Adrenal gland (tissue), 5 donors: Measurements from ENCODE around the gene SLC25A26.

Experiments
- CTCF ChIP-seq, 6 experiments: fragments of 450-650 bp in 4 of 6; fragments of 200-600 bp in 2 of 6; sonication (generic) in 1 of 6; IDR thresholded peaks; 1 replicate in 5 of 6; 2 replicates in 1 of 6; pipeline versions ENCODE4 v1.5.1 to v1.8.0; 2016 to 2021; ENCODE audit warnings: antibody characterized with exemption in 6 of 6, mild to moderate bottlenecking in 2 of 6, moderate library complexity in 1 of 6
- POLR2A ChIP-seq, 2 donors: fragments of 450-650 bp; IDR thresholded peaks; one replicate each; pipeline ENCODE4 v1.6.1; 2017; ENCODE audit warnings: antibody characterized with exemption in 2 of 2, mild to moderate bottlenecking in 2 of 2, moderate library complexity in 1 of 2
- donor health status: DM: no; HTN: no; CAD: no.

- no peak for TF ChIP-seq CTCF (IDR thresholded peaks at IDR 0.05)
- no peak for TF ChIP-seq POLR2A (IDR thresholded peaks at IDR 0.05)
Measured at GRCh38 chr3:66199089-66199473, 21.7 kb upstream of the SLC25A26 start.
